ENCODE measurements around the gene CTSK.

- TF ChIP-seq, protein P1, sequence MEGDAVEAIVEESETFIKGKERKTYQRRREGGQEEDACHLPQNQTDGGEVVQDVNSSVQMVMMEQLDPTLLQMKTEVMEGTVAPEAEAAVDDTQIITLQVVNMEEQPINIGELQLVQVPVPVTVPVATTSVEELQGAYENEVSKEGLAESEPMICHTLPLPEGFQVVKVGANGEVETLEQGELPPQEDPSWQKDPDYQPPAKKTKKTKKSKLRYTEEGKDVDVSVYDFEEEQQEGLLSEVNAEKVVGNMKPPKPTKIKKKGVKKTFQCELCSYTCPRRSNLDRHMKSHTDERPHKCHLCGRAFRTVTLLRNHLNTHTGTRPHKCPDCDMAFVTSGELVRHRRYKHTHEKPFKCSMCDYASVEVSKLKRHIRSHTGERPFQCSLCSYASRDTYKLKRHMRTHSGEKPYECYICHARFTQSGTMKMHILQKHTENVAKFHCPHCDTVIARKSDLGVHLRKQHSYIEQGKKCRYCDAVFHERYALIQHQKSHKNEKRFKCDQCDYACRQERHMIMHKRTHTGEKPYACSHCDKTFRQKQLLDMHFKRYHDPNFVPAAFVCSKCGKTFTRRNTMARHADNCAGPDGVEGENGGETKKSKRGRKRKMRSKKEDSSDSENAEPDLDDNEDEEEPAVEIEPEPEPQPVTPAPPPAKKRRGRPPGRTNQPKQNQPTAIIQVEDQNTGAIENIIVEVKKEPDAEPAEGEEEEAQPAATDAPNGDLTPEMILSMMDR (conservative IDR thresholded peaks at IDR 0.05), result no peak
- TF ChIP-seq EZH2 (IDR thresholded peaks at IDR 0.05; ENCODE audit: low read depth), result no peak
Observed at GRCh38 chr1:150832597-150832996, 24.5 kb upstream of the CTSK start.
